GM19438 (cell line): ENCODE results near the gene SHISA8.

Experiments
- ATAC-seq: cut with Tn5 transposase; IDR thresholded peaks from one replicate; pipeline ENCODE4 v1.9.1; 2021; ENCODE audit warnings: low read depth; ENCODE audit not compliant: unreplicated experiment

SHISA8 gene

DNA sequence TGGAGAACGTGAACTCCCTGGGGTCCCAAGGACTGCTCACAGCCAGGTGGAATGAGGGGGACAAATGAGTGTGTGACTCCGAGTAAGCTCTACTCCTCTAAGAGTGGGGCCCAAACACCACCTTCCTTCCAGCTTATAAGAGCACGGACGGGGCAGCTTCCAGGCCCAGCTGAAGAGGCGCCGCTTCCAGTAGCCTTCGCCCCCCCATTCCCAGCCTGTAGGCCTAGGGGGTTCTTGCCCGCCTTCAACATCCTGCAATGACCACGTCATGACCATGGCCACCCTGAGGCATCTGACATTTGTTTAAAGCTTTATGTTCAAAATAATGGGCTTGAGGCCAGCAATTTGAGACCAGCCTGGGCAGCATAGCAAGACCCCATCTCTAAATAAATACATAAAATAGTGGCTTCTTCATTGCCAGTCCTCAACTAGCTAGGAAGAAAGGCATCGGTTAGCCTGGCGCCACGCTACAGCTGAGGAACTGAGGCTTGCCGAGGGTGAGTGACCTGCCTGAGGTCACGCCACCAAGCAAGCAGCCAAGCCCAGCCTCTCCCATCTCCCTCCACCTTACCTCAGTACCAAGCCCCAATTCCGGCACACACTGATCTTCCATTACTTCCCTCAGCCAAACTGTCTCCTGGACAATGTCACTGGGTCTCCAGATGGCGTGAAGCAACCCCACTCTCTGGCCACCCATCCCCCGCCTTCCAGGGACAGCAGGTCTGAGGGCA is 19.6 kb upstream of the SHISA8 start:
- ATAC-seq = no peak

- no peak for ATAC-seq
Measured at GRCh38 chr22:41933411-41934177, 18.7 kb upstream of the SHISA8 start.

DNA sequence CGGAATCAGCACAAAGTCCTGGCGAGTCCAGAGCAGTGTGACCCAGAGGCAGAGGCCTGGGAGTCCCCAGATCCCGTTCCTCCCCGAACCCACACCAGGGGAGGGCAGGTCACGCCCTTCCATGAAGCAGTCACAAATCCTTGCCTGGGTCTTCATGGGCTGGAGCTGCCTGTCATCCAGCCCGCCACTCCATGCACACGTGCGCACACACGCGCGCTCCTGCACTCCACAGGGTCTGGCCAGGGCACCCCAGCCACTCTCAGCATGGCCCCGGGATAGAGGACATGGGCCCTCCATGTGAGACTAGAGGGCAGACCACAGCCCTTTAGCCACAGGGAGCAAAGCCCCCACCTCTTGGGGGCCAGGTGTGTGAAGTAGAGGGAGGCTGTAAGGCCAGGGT is 17.5 kb upstream of the SHISA8 start:
- no peak for ATAC-seq

- ATAC-seq = no peak
Measured at GRCh38 chr22:41931701-41932269, 16.9 kb upstream of the SHISA8 start.

DNA sequence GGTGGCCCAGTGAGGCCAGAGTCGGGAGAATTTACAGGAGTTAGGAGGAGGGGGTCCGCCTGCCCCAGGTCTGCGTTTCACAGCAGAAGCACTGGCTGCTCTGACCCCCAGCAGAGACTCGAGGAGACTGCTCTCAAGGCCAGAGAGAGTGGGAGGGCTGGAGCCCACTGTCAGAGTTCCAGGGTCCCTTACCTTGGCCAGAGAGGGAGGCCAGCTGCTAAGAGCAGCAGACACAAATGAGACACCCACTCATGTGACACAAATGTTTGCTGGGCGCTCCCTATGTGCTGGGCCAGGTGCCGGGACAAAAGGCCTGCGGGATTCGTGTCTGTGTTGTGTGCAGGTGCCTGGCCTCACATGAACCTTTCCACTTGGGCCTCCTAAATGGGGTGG is 14.5 kb upstream of the SHISA8 start:
- ATAC-seq = no peak

DNA sequence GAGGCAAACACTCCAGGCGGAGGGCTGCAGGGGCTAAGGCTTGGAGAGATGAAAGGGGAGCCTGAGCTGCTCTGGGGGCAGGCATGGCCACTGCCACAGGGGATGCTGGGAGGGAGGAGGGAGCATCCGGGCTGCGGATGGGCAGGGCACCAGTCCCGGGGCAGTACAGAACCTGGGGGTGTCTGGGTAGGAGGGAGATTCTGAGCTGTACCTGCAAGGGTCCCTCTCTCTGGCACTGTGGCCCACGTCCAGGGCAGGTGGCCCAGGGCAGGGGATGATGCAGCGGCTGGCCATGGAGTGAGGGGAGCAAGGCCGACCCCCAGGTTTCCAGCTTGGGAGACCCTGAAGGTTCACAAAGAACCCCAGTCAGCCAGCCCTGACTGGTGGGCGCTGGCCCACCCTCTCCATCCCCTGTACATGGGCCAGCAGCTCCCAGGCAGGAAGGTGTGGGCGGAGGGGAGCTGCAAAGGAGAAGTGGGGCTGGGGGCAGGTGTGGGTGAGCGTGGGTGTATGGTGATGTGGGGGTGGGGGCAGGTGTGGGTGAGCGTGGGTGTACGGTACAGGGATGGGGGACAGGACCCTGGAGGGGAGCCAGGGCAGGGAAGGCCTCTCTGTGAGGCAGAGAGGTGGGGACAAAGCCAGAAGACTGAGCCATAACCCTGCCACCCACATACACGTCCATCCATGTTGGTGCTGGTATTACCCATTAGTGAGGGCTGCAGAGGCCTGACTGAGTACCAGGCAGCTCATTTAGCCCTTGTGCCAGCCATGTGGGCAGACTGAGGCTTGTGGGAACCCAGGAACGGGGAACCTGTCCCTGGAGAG is 13.9 kb upstream of the SHISA8 start:
- no peak for ATAC-seq

DNA sequence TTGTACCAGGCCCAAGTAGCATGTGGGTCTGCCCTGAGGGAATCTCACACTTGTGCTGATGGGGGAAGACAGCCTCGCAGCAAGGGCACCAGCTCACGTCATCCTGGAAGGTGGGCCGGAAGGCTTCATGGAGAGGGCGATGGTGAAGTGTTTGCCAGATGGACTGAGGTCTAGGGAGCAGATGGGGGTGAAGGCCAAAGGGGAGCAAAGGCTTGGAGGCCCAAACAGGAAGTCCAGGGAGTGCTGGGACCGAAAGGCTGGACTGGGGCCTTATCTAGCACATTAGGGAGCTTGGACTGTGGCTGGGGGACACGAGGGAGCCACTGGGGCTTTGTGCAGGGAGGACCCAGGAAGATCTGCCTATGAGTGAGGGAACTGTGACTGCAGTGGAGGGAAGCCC is 12.9 kb upstream of the SHISA8 start:
- ATAC-seq = no peak

DNA sequence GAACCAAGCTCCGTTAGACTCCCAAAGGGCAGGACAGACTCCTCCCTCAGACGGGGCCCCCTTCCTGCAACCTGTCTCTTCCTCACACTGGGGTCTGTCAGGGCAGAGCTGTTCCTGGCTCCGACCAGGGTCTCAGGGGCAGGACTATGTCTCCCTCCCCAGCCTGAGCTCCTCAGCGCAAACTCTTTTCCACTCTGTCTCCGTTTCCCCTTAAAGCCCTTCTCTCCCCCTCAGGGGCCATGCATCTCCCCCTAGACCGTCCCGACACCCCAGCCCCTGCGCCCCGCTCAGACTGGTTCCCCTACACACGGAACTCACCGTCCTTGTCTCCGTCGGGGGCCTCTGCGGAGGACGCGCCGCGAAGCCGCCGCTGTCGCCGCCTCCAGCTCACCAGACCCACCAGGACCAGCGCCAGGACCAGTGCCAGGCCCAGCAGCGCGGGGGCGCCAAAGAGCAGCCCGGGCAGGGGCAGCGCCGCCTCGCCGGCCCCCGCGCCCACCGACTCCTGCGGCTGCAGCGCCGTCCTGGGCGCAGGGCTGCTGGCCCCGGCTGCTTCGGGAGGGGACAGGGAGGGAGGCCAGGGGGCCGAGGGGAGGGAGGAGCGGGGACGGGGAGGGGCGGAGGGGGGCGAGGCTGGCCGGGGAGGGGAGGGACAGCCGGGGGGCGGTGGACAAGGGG is 11.0 kb upstream of the SHISA8 start:
- no peak for ATAC-seq

DNA sequence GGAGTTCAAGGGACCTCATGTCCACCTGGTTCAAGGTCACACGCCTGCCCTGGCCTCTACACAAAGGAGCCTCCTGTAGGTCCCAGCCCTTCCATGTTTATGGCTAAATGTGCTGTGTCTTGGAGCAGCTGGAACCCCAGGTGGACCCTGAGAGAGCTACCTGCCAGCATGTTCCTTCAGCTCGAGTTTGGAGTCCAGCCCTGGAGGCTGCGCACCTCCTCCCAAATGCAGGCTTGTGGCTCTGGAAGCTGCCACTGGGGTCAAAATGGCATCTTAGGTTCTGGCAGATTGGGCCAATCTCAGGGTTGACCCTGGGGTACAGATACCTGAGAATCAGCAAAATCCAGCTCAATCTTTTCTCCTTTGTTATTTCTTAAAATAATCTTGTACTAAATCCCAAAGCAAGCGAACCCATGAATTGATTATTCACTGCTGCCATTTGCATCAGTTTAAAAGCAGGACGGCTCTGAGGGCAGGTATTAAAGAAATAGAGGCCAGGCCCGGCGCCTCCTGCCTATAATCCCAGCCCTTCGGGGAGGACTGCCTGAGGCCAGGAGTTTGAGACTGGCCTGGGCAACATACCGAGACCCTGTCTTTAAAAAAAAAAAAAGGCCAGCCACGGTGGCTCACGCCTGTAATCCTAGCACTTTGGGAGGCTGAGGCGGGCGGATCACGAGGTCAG is 8.9 kb upstream of the SHISA8 start:
- ATAC-seq = no peak

DNA sequence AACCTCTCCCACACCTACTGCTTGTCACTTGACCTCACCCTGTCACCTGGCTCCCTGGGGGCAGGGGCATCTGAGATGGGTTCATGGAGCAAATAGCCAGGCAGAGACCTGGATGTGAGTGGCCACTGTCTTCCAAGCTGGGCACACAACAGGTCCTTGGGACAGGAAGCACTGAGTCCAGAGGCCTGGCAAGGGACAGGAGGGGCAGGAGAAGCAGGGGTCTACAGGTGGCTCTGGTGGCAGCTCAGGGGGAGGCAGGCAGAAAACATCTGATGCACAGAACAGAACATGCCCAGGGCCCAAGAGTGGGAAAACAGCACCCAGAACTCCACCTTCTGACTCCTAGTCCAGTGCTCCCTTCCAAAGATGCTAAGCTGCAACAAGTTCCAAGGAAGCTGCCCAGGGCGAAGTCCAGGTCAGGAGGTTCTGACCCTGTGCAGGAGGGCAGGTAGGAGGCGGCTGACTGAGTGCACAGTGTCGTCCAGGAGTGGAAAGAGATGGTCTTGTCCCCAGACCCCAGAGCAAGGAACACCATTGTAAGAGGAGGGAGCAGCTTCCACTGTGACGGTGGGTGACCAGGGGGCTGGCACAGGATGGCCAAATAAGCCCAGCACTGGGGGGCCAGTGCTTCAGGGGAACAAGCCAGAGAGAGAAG is 8.2 kb upstream of the SHISA8 start:
- no peak for ATAC-seq

DNA sequence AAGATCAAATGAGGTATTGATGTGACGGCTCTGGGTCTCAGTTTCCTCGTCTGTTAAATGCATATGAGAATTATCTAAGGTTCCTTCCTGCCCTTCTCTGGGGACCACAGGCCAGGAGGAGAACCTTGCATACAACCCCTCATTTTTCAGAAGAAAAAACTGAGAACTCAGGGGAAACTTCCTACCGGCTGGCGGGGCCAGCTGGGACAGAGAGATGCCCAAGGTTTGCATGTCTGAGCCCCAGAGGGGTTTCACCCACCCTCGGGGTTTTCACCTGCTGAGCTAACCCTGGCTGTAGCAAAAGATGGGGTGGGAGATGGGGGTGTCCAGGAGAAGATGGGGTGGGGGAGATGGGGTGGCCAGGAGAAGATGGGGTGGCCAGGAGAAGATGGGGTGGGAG is 7.5 kb upstream of the SHISA8 start:
- ATAC-seq = no peak

DNA sequence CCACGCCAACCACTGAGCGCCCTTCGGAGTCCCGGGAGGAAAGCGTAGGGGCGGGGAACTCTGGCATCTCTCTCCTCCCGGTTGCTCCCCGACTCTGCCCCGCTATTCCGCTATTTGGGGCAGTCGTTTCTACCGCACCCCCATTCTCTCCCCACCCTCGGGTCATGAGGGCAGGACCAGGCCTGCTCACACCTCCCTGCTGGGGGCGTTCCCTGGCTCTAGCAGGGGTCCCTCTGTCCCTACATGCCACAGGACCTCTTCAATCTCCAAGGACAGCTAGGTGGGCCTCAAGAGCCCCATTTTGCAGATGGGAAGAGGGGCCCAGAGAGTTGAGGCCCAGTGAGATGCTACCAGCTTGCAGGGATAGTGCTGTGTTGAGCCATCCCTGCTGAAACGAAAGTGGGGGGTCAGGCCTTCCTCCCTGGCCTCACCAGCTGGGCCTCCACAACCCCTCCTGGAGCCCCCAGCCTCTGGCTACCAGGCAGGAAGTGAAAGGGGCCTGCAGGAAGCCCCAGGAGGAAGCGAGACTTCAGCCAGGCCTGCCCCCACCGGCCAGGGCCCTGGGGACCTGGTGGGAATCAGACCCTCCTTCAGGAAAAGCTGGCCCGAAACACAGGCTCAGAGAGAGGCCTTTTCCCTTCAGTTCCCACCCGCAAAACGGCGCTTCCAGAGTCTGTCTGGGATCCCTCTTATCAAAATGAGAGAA is 5.5 kb upstream of the SHISA8 start:
- ATAC-seq = peak; percentile 19

- ATAC-seq = no peak
Measured at GRCh38 chr22:41919357-41920224, 4.7 kb upstream of the SHISA8 start.

DNA sequence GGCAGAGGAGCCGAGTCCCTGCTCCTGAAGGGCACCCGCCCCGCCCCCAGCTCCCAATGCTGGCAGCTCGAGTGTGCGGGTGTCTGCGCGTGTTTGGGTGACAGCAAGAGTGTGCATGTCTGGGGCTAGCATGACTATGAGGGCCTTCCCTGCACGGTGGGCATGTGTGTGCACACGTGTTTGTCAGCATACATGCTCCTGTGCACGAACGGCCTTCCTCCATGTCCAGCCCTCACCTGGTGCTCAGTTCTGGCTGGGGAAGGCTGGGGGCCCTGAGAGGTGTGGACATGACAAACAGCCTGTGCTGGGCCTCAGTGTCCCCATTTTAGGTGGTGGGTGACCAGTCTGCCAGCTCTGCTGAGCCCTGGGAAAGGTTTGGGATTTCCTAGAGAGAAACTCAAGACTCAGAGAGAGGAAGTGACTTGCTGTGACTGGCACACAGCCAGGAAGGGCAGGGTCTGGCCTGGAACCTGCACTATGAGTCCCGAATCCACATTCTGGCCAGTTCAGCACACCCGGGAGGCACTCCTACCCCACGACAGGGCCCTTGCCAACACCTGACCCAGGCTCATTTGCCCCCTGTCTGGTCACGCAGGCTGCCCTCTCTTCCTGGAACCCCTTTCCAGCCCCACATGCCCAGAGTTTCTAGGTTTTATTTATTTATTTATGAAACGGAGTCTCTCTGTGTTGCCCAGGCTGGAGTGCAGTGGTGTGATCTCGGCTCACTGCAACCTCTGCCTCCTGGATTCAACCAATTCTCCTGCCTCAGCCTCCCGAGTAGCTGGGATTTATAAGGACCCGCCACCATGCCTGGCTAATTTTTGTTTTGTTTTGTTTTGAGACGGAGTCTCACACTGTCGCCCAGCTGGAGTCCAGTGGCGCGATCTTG is 3.3 kb upstream of the SHISA8 start:
- ATAC-seq = no peak

DNA sequence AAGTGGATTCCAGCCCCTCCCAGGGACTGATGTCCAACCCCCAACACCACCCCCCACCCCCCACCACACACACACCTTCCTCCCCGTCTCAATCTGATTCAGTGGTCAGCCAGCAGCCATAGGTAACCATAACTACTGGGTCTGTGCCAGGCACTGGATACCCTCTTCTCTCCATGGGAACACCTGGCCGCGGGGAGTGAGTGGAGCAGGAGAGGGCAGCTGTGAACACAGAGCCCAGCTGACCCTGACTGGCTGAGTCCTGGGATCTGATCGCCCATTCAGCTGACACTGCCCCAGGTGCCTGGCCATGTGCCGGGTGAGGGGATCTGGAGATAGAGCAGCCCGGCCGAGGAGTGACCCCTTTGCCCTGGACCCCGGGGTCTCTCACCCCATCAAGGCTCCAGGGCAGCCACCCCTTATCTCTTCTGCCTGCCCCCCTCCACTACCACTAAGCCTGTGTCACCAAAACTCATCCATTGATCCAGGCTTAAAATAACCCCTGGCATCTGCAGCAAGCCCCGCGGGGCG is 2.6 kb upstream of the SHISA8 start:
- ATAC-seq = no peak

DNA sequence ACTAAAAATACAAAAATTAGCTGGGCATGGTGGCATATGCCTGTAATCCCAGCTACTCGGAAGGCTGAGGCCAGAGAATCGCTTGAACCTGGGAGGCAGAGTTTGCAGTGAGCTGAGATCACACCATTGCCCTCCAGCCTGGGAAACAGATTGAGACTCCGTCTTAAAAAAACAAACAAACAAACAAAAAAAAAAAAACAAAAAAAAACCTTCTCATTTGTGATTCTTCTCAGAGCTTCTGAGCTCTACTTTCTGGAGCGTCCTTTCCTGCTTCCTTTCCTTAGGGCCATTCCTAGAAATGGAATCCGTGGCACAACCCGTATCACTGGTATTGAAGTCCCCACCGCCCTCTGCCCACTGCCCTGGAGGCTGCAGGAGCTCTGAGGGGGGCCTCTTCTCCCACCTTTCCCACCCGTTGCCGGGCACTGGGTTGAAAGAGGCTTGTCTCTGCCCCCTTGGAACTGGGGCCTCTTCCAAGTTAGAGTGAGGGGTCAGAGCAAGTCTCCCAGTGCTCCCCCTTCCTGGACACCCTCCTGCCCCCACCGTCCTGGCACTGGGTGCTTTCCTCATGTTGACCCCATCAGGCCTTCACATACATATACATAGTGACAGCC is 2.0 kb upstream of the SHISA8 start:
- ATAC-seq = no peak
